Smooth muscle cell (in vitro differentiated cells): ENCODE results near the gene ZNF112. TPM values are rescaled to one million over a fixed set of nuclear protein-coding genes. Genes with fewer than 3 reads are reported as not detected.

Experiments
- DNase-seq: peaks from one replicate; lab custom pipeline; 2025; ENCODE audit not compliant: unreplicated experiment; lab: John Stamatoyannopoulos, UW
- H2AFZ ChIP-seq: fragments of 200-600 bp; sonication (generic); 2 replicates; pipeline ENCODE4 v1.6.0; 2016; ENCODE audit warnings: antibody characterized with exemption, low read depth, mild to moderate bottlenecking
- H3F3A ChIP-seq: fragments of 200-600 bp; sonication (generic); 2 replicates; pipeline ENCODE4 v1.6.0; 2017; ENCODE audit warnings: antibody characterized with exemption, low read depth
- H3K27ac ChIP-seq: fragments of 200-600 bp; sonication (generic); 2 replicates; pipeline ENCODE4 v1.5.1; 2016; ENCODE audit warnings: low read depth, mild to moderate bottlenecking
- H3K27me3 ChIP-seq: fragments of 200-600 bp; sonication (generic); 2 replicates; pipeline ENCODE4 v1.6.1; 2016; ENCODE audit warnings: low read depth, mild to moderate bottlenecking
- H3K36me3 ChIP-seq: fragments of 200-600 bp; sonication (generic); 2 replicates; pipeline ENCODE4 v1.5.1; 2016; ENCODE audit warnings: low read depth
- H3K4me1 ChIP-seq: fragments of 200-600 bp; sonication (generic); 2 replicates; pipeline ENCODE4 v1.5.1; 2016; ENCODE audit warnings: low read depth
- H3K4me2 ChIP-seq: fragments of 200-600 bp; sonication (generic); 2 replicates; pipeline ENCODE4 v1.6.0; 2016; ENCODE audit warnings: mild to moderate bottlenecking
- H3K4me3 ChIP-seq: fragments of 200-600 bp; sonication (generic); 2 replicates; pipeline ENCODE4 v1.5.1; 2016; ENCODE audit warnings: mild to moderate bottlenecking
- H3K79me2 ChIP-seq: fragments of 200-600 bp; sonication (generic); 2 replicates; pipeline ENCODE4 v1.6.0; 2016; ENCODE audit warnings: low read depth, mild to moderate bottlenecking
- H3K9ac ChIP-seq: fragments of 200-600 bp; sonication (generic); 2 replicates; pipeline ENCODE4 v1.6.0; 2016; ENCODE audit warnings: low read depth
- H3K9me3 ChIP-seq: fragments of 200-600 bp; sonication (generic); replicated peaks from 2 replicates; pipeline ENCODE4 v1.5.1; 2016; ENCODE audit warnings: low read depth
- H4K20me1 ChIP-seq: fragments of 200-600 bp; sonication (generic); 2 replicates; pipeline ENCODE4 v1.6.0; 2016; ENCODE audit warnings: low read depth
- CTCF ChIP-seq: fragments of 200-600 bp; sonication (generic); IDR thresholded peaks from 2 replicates; pipeline ENCODE4 v1.5.1; 2017; ENCODE audit warnings: borderline replicate concordance, mild to moderate bottlenecking, antibody characterized with exemption; ENCODE audit not compliant: insufficient read depth, poor library complexity, severe bottlenecking
- WGBS: methylation state at CpG from one replicate; pipeline ENCODE4 v1.1.7; 2016; ENCODE audit warnings: low lambda C conversion rate; 5-methylcytosine and 5-hydroxymethylcytosine counted together
- polyA plus RNA-seq: library from polyadenylated mRNA; unstranded; fragments of >200 nt; fragmentation: Nextera tagmentation; extraction: Ambion mirVana; gene quantifications from 2 replicates; pipeline ENCODE4 v1.2.1, GENCODE V29; 2016
- total RNA-seq: library from RNA; depleted of rRNA; stranded (reverse); fragments of >200 nt; gene quantifications from 2 replicates; pipeline ENCODE4 v1.2.3, GENCODE V29; 2014

Gene ZNF112
- total and polyA plus RNA-seq, 2 experiments from 2014 or later, result 2.2 to 6.9 TPM

- DNase-seq, result no peak
- H3K36me3 ChIP-seq, result peaks cover 96% of the 10 kb centered on the region
- H3K4me1 ChIP-seq, result no peaks in the 10 kb centered on the region
- H3K27ac ChIP-seq, result no peak overlapping the region
- H3K4me2 ChIP-seq, result no peak overlapping the region
- H3K27me3 ChIP-seq, result no peaks in the 10 kb centered on the region
- no peaks in the 10 kb centered on the region for H3F3A ChIP-seq
- H3K4me3 ChIP-seq, result peak overlapping the region; percentile 3
- no peaks in the 10 kb centered on the region for H4K20me1 ChIP-seq
- WGBS, result 100% methylated on average over 1 of the region's 1 CpG
- TF ChIP-seq CTCF, result no peak
- peaks cover 4% of the 10 kb centered on the region for H3K79me2 ChIP-seq
- H3K9me3 ChIP-seq, result peaks cover 69% of the 10 kb centered on the region
- H2AFZ ChIP-seq, result no peak overlapping the region
- no peak overlapping the region for H3K9ac ChIP-seq
These were observed 24.3 kb downstream of the ZNF112 start for GRCh38 chr19:44332145-44332544.

- WGBS, result 72% methylated on average over 2 of the region's 2 CpGs
- no peaks in the 10 kb centered on the region for H3K4me1 ChIP-seq
- H4K20me1 ChIP-seq, result no peaks in the 10 kb centered on the region
- no peaks in the 10 kb centered on the region for H3K27me3 ChIP-seq
- H3K27ac ChIP-seq, result no peak overlapping the region
- no peaks in the 10 kb centered on the region for H3F3A ChIP-seq
- no peaks in the 10 kb centered on the region for H3K79me2 ChIP-seq
- H3K4me2 ChIP-seq, result no peak overlapping the region
- no peak for DNase-seq
- H3K4me3 ChIP-seq, result no peak overlapping the region
- no peak overlapping the region for H3K9ac ChIP-seq
- H3K36me3 ChIP-seq, result peaks cover 9% of the 10 kb centered on the region
- TF ChIP-seq CTCF, result no peak
- H3K9me3 ChIP-seq, result peaks cover 20% of the 10 kb centered on the region
- no peak overlapping the region for H2AFZ ChIP-seq
These were observed 40.6 kb downstream of the ZNF112 start for GRCh38 chr19:44315883-44316282.

GRCh38 chr19:44313231-44313630, 43.2 kb downstream of the ZNF112 start:
- H3K9me3 ChIP-seq, result no peaks in the 10 kb centered on the region
- DNase-seq, result no peak
- 100% methylated on average over 1 of the region's 1 CpG for WGBS
- H3K4me2 ChIP-seq, result no peak overlapping the region
- H3K36me3 ChIP-seq, result no peaks in the 10 kb centered on the region
- no peak overlapping the region for H2AFZ ChIP-seq
- no peak overlapping the region for H3K4me3 ChIP-seq
- no peaks in the 10 kb centered on the region for H3K27me3 ChIP-seq
- no peaks in the 10 kb centered on the region for H3K4me1 ChIP-seq
- no peak for TF ChIP-seq CTCF
- no peaks in the 10 kb centered on the region for H3F3A ChIP-seq
- no peak overlapping the region for H3K9ac ChIP-seq
- H3K79me2 ChIP-seq, result no peaks in the 10 kb centered on the region
- H4K20me1 ChIP-seq, result no peaks in the 10 kb centered on the region
- no peak overlapping the region for H3K27ac ChIP-seq

- Histone ChIP-seq H3K79me2 (no peaks in the 10 kb centered on the region), H3K9me3 (no peaks in the 10 kb centered on the region), H3F3A (peaks cover 5% of the 10 kb centered on the region), H3K4me3 (no peak overlapping the region), H4K20me1 (no peaks in the 10 kb centered on the region), H3K27me3 (no peaks in the 10 kb centered on the region), H3K36me3 (no peaks in the 10 kb centered on the region), H3K9ac (no peak overlapping the region), H3K27ac (no peak overlapping the region), H3K4me1 (peaks cover 9% of the 10 kb centered on the region), H2AFZ (no peak overlapping the region), H3K4me2 (no peak overlapping the region)
- no peak for DNase-seq
- 87% methylated on average over 3 of the region's 3 CpGs for WGBS
- no peak for TF ChIP-seq CTCF
These were observed 48.5 kb downstream of the ZNF112 start for GRCh38 chr19:44308011-44308410.
